Tibial nerve (tissue), 4 donors: ENCODE results near the gene SASS6.

Experiments used
- EP300 ChIP-seq, 2 donors: sonication (generic); formaldehyde crosslinking; IDR thresholded peaks; one replicate each; pipeline ENCODE4 v1.6.1; 2017; ENCODE audit warnings: antibody characterized with exemption in 2 of 2, mild to moderate bottlenecking in 1 of 2
- POLR2A ChIP-seq, 2 donors: fragments of 450-650 bp; IDR thresholded peaks; one replicate each; pipeline ENCODE4 v1.6.1; 2017; ENCODE audit warnings: antibody characterized with exemption in 2 of 2, mild to moderate bottlenecking in 2 of 2, moderate library complexity in 2 of 2
- TF ChIP-seq, protein P1 (sequence below), 5 experiments: fragments of 200-600 bp in 3 of 5; fragments of 450-650 bp in 2 of 5; sonication (generic) in 3 of 5; IDR thresholded peaks; one replicate each; pipeline ENCODE4 v1.5.1; 2016 to 2019; ENCODE audit warnings: antibody characterized with exemption in 5 of 5, mild to moderate bottlenecking in 3 of 5, moderate library complexity in 2 of 5

DNA sequence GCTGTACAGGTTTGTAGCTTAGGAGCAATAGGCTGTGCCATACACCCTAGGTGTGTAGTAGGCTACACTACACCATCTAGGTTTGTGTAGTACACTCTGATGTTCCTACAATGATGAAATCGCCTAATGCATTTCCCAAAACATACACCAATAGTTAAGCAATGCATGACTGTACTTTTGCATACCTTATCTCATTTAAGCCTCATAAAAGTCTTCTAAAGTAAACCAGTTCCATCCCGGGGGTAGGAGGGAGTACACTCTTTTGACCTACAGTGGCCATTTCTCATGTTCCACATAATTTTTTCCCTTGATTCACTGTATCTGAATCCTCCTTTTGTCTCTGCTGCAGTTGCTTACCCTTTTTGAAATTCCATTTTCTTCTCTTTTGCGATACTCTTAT is 12.4 kb upstream of the SASS6 start:
- TF ChIP-seq, protein P1, sequence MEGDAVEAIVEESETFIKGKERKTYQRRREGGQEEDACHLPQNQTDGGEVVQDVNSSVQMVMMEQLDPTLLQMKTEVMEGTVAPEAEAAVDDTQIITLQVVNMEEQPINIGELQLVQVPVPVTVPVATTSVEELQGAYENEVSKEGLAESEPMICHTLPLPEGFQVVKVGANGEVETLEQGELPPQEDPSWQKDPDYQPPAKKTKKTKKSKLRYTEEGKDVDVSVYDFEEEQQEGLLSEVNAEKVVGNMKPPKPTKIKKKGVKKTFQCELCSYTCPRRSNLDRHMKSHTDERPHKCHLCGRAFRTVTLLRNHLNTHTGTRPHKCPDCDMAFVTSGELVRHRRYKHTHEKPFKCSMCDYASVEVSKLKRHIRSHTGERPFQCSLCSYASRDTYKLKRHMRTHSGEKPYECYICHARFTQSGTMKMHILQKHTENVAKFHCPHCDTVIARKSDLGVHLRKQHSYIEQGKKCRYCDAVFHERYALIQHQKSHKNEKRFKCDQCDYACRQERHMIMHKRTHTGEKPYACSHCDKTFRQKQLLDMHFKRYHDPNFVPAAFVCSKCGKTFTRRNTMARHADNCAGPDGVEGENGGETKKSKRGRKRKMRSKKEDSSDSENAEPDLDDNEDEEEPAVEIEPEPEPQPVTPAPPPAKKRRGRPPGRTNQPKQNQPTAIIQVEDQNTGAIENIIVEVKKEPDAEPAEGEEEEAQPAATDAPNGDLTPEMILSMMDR (IDR thresholded peaks at IDR 0.05): no peak
- TF ChIP-seq EP300 (IDR thresholded peaks at IDR 0.05) (no peak), POLR2A (IDR thresholded peaks at IDR 0.05) (no peak)
